Spleen (tissue), 3 donors: Measurements from ENCODE around the gene MAPK10.

Experiments
- POLR2A ChIP-seq, 3 donors: fragments of 450-650 bp; IDR thresholded peaks; one replicate each; pipeline ENCODE4 v1.5.1; 2017; ENCODE audit warnings: antibody characterized with exemption in 3 of 3, mild to moderate bottlenecking in 1 of 3
- POLR2AphosphoS5 ChIP-seq, 3 donors: sonication (generic); formaldehyde crosslinking; IDR thresholded peaks; one replicate each; pipeline ENCODE4 v1.5.1; 2017; ENCODE audit warnings: antibody characterized with exemption in 3 of 3

DNA sequence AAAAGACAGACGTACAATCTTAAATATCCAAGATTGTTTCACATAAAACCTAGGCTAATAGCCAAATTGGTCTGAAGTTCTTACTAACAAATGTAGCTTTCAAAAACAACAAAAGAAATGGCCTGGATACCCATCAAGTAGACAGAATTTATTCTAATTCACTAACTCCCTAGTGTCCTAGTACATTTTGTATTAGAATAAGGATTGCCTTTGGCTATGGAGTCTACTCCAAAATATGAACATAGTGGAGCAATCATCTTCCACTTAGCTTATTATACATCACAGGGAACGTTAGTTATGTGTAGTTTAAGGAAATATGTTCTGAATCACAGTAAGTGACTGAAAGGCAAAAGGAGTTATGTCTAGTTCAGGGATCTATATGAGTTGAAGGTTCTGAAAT, 81.7 kb downstream of the MAPK10 start:
- TF ChIP-seq POLR2A (IDR thresholded peaks at IDR 0.05): no peak
- TF ChIP-seq POLR2AphosphoS5 (IDR thresholded peaks at IDR 0.05): no peak
